HL-60 (cell line): ENCODE results near the gene CD177.

Source experiments
- CTCF ChIP-seq: IDR thresholded peaks from one replicate; pipeline ENCODE4 v1.5.1; 2011; ENCODE audit warnings: low read length, control low read depth, inconsistent platforms; ENCODE audit not compliant: insufficient read depth
- REST ChIP-seq: IDR thresholded peaks from 2 replicates; pipeline ENCODE4 v1.6.1; 2012; ENCODE audit warnings: low read depth; ENCODE audit not compliant: insufficient replicate concordance

- TF ChIP-seq CTCF (no peak), REST (no peak)
These were observed 59.0 kb downstream of the CD177 start for GRCh38 chr19:43412441-43412840.
